IPS-18a (cell line): Measurements from ENCODE around the gene FRMD4A.

Experiments
- H3K27ac ChIP-seq: one replicate; pipeline ENCODE4 v1.5.1; 2013; ENCODE audit warnings: low read length
- H3K27me3 ChIP-seq: one replicate; pipeline ENCODE4 v1.6.1; 2013; ENCODE audit warnings: mild to moderate bottlenecking, low read length; ENCODE audit not compliant: control insufficient read depth, insufficient read depth
- H3K36me3 ChIP-seq: one replicate; pipeline ENCODE4 v1.6.1; 2013; ENCODE audit warnings: low read depth, low read length; ENCODE audit not compliant: control insufficient read depth
- H3K4me1 ChIP-seq: one replicate; pipeline ENCODE4 v1.6.1; 2013; ENCODE audit warnings: low read depth, low read length; ENCODE audit not compliant: control insufficient read depth
- H3K4me3 ChIP-seq: one replicate; pipeline ENCODE4 v1.5.1; 2013; ENCODE audit warnings: low read length
- H3K9ac ChIP-seq: one replicate; pipeline ENCODE4 v1.6.1; 2013; ENCODE audit warnings: mild to moderate bottlenecking, low read length, moderate library complexity
- H3K9me3 ChIP-seq: one replicate; pipeline ENCODE4 v1.6.1; 2013; ENCODE audit warnings: low read depth, low read length; ENCODE audit not compliant: control insufficient read depth

Gene FRMD4A

GRCh38 chr10:13628661-13629060, 702.1 kb downstream of the FRMD4A start:
- Histone ChIP-seq H3K4me3 (no peak overlapping the region), H3K9me3 (no peaks in the 10 kb centered on the region), H3K27ac (no peak overlapping the region), H3K4me1 (peaks cover 11% of the 10 kb centered on the region), H3K9ac (no peak overlapping the region), H3K27me3 (no peaks in the 10 kb centered on the region), H3K36me3 (no peaks in the 10 kb centered on the region)

GRCh38 chr10:13627459-13628310, 703.0 kb downstream of the FRMD4A start:
- Histone ChIP-seq H3K27me3 (no peaks in the 10 kb centered on the region), H3K4me3 (no peak overlapping the region), H3K9me3 (no peaks in the 10 kb centered on the region), H3K36me3 (no peaks in the 10 kb centered on the region), H3K4me1 (peaks cover 11% of the 10 kb centered on the region), H3K9ac (no peak overlapping the region), H3K27ac (peak overlapping the region; percentile 9)

- no peaks in the 10 kb centered on the region for H3K36me3 ChIP-seq
- no peak overlapping the region for H3K9ac ChIP-seq
- H3K9me3 ChIP-seq, result no peaks in the 10 kb centered on the region
- peaks cover 11% of the 10 kb centered on the region for H3K4me1 ChIP-seq
- H3K27ac ChIP-seq, result no peak overlapping the region
- H3K4me3 ChIP-seq, result no peak overlapping the region
- no peaks in the 10 kb centered on the region for H3K27me3 ChIP-seq
Measured at GRCh38 chr10:13624630-13625029, 706.1 kb downstream of the FRMD4A start.

GRCh38 chr10:13621931-13622330, 708.8 kb downstream of the FRMD4A start:
- Histone ChIP-seq H3K36me3 (peaks cover 3% of the 10 kb centered on the region), H3K4me1 (no peaks in the 10 kb centered on the region), H3K4me3 (no peak overlapping the region), H3K27me3 (no peaks in the 10 kb centered on the region), H3K9me3 (no peaks in the 10 kb centered on the region), H3K9ac (no peak overlapping the region), H3K27ac (no peak overlapping the region)

GRCh38 chr10:13617116-13617515, 713.6 kb downstream of the FRMD4A start:
- H3K36me3 ChIP-seq, result peaks cover 6% of the 10 kb centered on the region

GRCh38 chr10:13615650-13616300, 714.9 kb downstream of the FRMD4A start:
- Histone ChIP-seq H3K9ac (peak overlapping the region; percentile 11), H3K27me3 (no peaks in the 10 kb centered on the region), H3K27ac (no peak overlapping the region), H3K36me3 (peaks cover 9% of the 10 kb centered on the region), H3K4me3 (no peak overlapping the region), H3K4me1 (peaks cover 20% of the 10 kb centered on the region), H3K9me3 (no peaks in the 10 kb centered on the region)

More at GRCh38 chr10:13617116-13617515, 713.6 kb downstream of the FRMD4A start:
- H3K9ac ChIP-seq, result no peak overlapping the region
- peaks cover 20% of the 10 kb centered on the region for H3K4me1 ChIP-seq
- no peaks in the 10 kb centered on the region for H3K9me3 ChIP-seq
- H3K4me3 ChIP-seq, result no peak overlapping the region
- no peaks in the 10 kb centered on the region for H3K27me3 ChIP-seq
- H3K27ac ChIP-seq, result no peak overlapping the region

- H3K36me3 ChIP-seq, result peaks cover 15% of the 10 kb centered on the region
- H3K27me3 ChIP-seq, result no peaks in the 10 kb centered on the region
- no peaks in the 10 kb centered on the region for H3K9me3 ChIP-seq
- H3K9ac ChIP-seq, result peak overlapping the region; percentile 11
- H3K4me3 ChIP-seq, result no peak overlapping the region
- H3K4me1 ChIP-seq, result peaks cover 20% of the 10 kb centered on the region
- H3K27ac ChIP-seq, result no peak overlapping the region
Measured at GRCh38 chr10:13614530-13615332, 716.0 kb downstream of the FRMD4A start.

GRCh38 chr10:13613519-13613918, 717.2 kb downstream of the FRMD4A start:
- H3K27me3 ChIP-seq, result no peaks in the 10 kb centered on the region
- no peak overlapping the region for H3K4me3 ChIP-seq
- no peak overlapping the region for H3K27ac ChIP-seq
- H3K9ac ChIP-seq, result no peak overlapping the region
- H3K36me3 ChIP-seq, result peaks cover 15% of the 10 kb centered on the region
- no peaks in the 10 kb centered on the region for H3K9me3 ChIP-seq
- H3K4me1 ChIP-seq, result peaks cover 20% of the 10 kb centered on the region

- Histone ChIP-seq H3K9ac (no peak overlapping the region), H3K4me3 (no peak overlapping the region), H3K27me3 (no peaks in the 10 kb centered on the region), H3K4me1 (peaks cover 20% of the 10 kb centered on the region), H3K36me3 (peaks cover 15% of the 10 kb centered on the region), H3K27ac (no peak overlapping the region), H3K9me3 (no peaks in the 10 kb centered on the region)
Measured at GRCh38 chr10:13612654-13613373, 717.9 kb downstream of the FRMD4A start.

- Histone ChIP-seq H3K36me3 (peaks cover 15% of the 10 kb centered on the region), H3K4me1 (no peaks in the 10 kb centered on the region), H3K4me3 (no peak overlapping the region), H3K27ac (no peak overlapping the region), H3K9me3 (no peaks in the 10 kb centered on the region), H3K27me3 (no peaks in the 10 kb centered on the region), H3K9ac (no peak overlapping the region)
Measured at GRCh38 chr10:13608246-13608853, 722.4 kb downstream of the FRMD4A start.
